Testis (tissue), 2 donors: ENCODE measurements around the gene ACBD3.

Experiments used
- POLR2A ChIP-seq: fragments of 450-650 bp; IDR thresholded peaks from one replicate; pipeline ENCODE4 v1.6.1; 2017; ENCODE audit warnings: antibody characterized with exemption, mild to moderate bottlenecking, moderate library complexity
- TF ChIP-seq, protein P1 (sequence below), 3 experiments: fragments of 450-650 bp in 2 of 3; fragments of 200-600 bp in 1 of 3; sonication (generic) in 1 of 3; IDR thresholded peaks; one replicate each; pipeline ENCODE4 v1.5.1; 2016 to 2019; ENCODE audit warnings: antibody characterized with exemption in 3 of 3, mild to moderate bottlenecking in 2 of 3, moderate library complexity in 1 of 3

GRCh38 chr1:226217273-226217672 lies 30.7 kb upstream of the ACBD3 start:
- TF ChIP-seq, protein P1, sequence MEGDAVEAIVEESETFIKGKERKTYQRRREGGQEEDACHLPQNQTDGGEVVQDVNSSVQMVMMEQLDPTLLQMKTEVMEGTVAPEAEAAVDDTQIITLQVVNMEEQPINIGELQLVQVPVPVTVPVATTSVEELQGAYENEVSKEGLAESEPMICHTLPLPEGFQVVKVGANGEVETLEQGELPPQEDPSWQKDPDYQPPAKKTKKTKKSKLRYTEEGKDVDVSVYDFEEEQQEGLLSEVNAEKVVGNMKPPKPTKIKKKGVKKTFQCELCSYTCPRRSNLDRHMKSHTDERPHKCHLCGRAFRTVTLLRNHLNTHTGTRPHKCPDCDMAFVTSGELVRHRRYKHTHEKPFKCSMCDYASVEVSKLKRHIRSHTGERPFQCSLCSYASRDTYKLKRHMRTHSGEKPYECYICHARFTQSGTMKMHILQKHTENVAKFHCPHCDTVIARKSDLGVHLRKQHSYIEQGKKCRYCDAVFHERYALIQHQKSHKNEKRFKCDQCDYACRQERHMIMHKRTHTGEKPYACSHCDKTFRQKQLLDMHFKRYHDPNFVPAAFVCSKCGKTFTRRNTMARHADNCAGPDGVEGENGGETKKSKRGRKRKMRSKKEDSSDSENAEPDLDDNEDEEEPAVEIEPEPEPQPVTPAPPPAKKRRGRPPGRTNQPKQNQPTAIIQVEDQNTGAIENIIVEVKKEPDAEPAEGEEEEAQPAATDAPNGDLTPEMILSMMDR (IDR thresholded peaks at IDR 0.05) = no peak
- no peak for TF ChIP-seq POLR2A
